Natural killer cell (primary cell): ENCODE measurements around the gene EYS. TPM values are rescaled to one million over a fixed set of nuclear protein-coding genes. Genes with fewer than 3 reads are reported as not detected.

Source experiments
- ATAC-seq, 3 donors: fragments of 150-1000 bp in 2 of 3; fragments of 200-7000 bp in 1 of 3; cut with Tn5 transposase; 1 replicate in 1 of 3; 2 replicates in 2 of 3; pipeline ENCODE4 v1.10.0; 2021; ENCODE audit warnings: mild to moderate bottlenecking in 2 of 3, moderate library complexity in 2 of 3
- DNase-seq, 2 donors: peaks; one replicate each; pipeline versions ENCODE4 v3.0.0 to v3.0.0-alpha.2; 2013 to 2021; ENCODE audit warnings: mixed read lengths in 1 of 2
- H3K27ac ChIP-seq: one replicate; pipeline ENCODE4 v1.5.1; 2013; ENCODE audit warnings: mild to moderate bottlenecking, low read length
- H3K27me3 ChIP-seq: one replicate; pipeline ENCODE4 v1.6.1; 2013; ENCODE audit warnings: low read length; ENCODE audit not compliant: control insufficient read depth, insufficient read depth
- H3K36me3 ChIP-seq: one replicate; pipeline ENCODE4 v1.6.1; 2013; ENCODE audit warnings: low read length; ENCODE audit not compliant: control insufficient read depth, insufficient read depth
- H3K4me1 ChIP-seq: one replicate; pipeline ENCODE4 v1.6.1; 2013; ENCODE audit warnings: low read length; ENCODE audit not compliant: control insufficient read depth, insufficient read depth
- H3K4me3 ChIP-seq: one replicate; pipeline ENCODE4 v1.5.1; 2013; ENCODE audit warnings: low read length
- H3K9me3 ChIP-seq: one replicate; pipeline ENCODE4 v1.6.1; 2013; ENCODE audit warnings: low read length; ENCODE audit not compliant: control insufficient read depth, insufficient read depth
- H3K27ac Mint-ChIP-seq, 2 donors: one replicate each; pipeline ENCODE4 v1.8.0; 2022; ENCODE audit warnings: mild to moderate bottlenecking in 2 of 2, mixed read lengths in 2 of 2, moderate library complexity in 1 of 2
- H3K27me3 Mint-ChIP-seq, 2 donors: one replicate each; pipeline ENCODE4 v1.8.0; 2022; ENCODE audit warnings: low read depth in 2 of 2, mixed read lengths in 2 of 2
- H3K36me3 Mint-ChIP-seq: one replicate; pipeline ENCODE4 v1.8.0; 2022; ENCODE audit warnings: mixed read lengths
- H3K4me1 Mint-ChIP-seq, 2 donors: one replicate each; pipeline ENCODE4 v1.8.0; 2022; ENCODE audit warnings: mixed read lengths in 2 of 2
- H3K4me3 Mint-ChIP-seq: one replicate; pipeline ENCODE4 v1.8.0; 2022; ENCODE audit warnings: mild to moderate bottlenecking, moderate library complexity, mixed read lengths
- H3K9me3 Mint-ChIP-seq, 2 donors: one replicate each; pipeline ENCODE4 v1.8.0; 2022; ENCODE audit warnings: mixed read lengths in 2 of 2
- CTCF ChIP-seq: fragments of 200-600 bp; IDR thresholded peaks from one replicate; pipeline ENCODE4 v1.8.0; 2022; ENCODE audit warnings: antibody characterized with exemption
- WGBS: methylation state at CpG from one replicate; pipeline ENCODE4 v1.1.7; 2013; ENCODE audit warnings: missing lambda C conversion rate; ENCODE audit not compliant: insufficient coverage; 5-methylcytosine and 5-hydroxymethylcytosine counted together
- intact Hi-C: fragments of 100-400 bp; cut with micrococcal nuclease; formaldehyde crosslinking; loops from one replicate; pipeline ENCODE4 v1.14.2; 2022
- total RNA-seq, 4 donors: library from RNA; stranded (reverse); fragments of 120-200 nt in 1 of 4; gene quantifications; one replicate each; pipeline versions ENCODE4 v1.2.3 to v1.2.4, GENCODE V29; 2013 to 2022

The EYS gene
- total RNA-seq, 3 donors from 2014 or later (not counting 1 experiment from before 2014, with no cell fraction given): 0.55 TPM; not detected in 2

GRCh38 chr6:64527899-64528298 lies 1179.1 kb downstream of the EYS start:
- no peaks in the 10 kb centered on the region for H3K4me1 Mint-ChIP-seq
- H3K4me1 ChIP-seq: no peaks in the 10 kb centered on the region
- H3K27ac Mint-ChIP-seq: no peak overlapping the region
- H3K4me3 Mint-ChIP-seq: no peak overlapping the region
- DNase-seq (no peak), ATAC-seq (no peak)
- no peaks in the 10 kb centered on the region for H3K27me3 Mint-ChIP-seq
- no peak for TF ChIP-seq CTCF
- H3K36me3 Mint-ChIP-seq: peaks cover 19% of the 10 kb centered on the region
- peaks cover 2% of the 10 kb centered on the region for H3K9me3 ChIP-seq
- H3K27ac ChIP-seq: no peak overlapping the region
- no peaks in the 10 kb centered on the region for H3K27me3 ChIP-seq
- H3K36me3 ChIP-seq: no peaks in the 10 kb centered on the region
- 90% methylated on average over 1 of the region's 2 CpGs for WGBS
- intact Hi-C loops: no loop called here
- peaks cover 9 to 16% of the 10 kb centered on the region in 2 donors for H3K9me3 Mint-ChIP-seq
- H3K4me3 ChIP-seq: no peak overlapping the region

DNA sequence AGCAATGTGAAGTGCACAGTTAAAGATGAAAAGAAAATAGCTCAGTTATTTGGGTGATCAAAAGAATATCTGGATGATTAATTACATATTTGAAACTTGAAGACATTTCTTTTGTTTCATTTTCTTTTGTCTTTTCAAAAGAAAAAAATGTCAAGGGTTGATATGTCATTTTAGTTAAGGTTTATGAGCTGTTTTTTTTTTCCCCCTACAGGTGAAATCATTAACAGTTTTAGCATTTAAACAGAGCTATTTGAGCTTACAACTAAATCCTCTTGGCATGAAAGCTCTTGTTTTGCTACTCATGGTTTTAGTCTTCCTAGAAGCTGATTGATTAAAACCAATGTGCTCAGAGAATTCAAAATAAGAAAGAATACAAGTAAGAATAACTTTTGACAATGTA lies 1184.2 kb downstream of the EYS start:
- Histone ChIP-seq H3K27me3 (no peaks in the 10 kb centered on the region), H3K27ac (no peak overlapping the region), H3K9me3 (no peaks in the 10 kb centered on the region), H3K36me3 (no peaks in the 10 kb centered on the region), H3K4me1 (no peaks in the 10 kb centered on the region), H3K4me3 (no peak overlapping the region)
- H3K4me1 Mint-ChIP-seq: no peaks in the 10 kb centered on the region
- DNase-seq (no peak), ATAC-seq (no peak)
- peaks cover 10 to 24% of the 10 kb centered on the region in 2 donors for H3K9me3 Mint-ChIP-seq
- H3K27me3 Mint-ChIP-seq: no peaks in the 10 kb centered on the region
- H3K27ac Mint-ChIP-seq: no peak overlapping the region
- TF ChIP-seq CTCF: no peak
- peaks cover 11% of the 10 kb centered on the region for H3K36me3 Mint-ChIP-seq
- intact Hi-C loops: no loop called here
- no peak overlapping the region for H3K4me3 Mint-ChIP-seq

GRCh38 chr6:64520050-64520449 lies 1187.0 kb downstream of the EYS start:
- Mint-ChIP-seq H3K36me3 (peaks cover 8% of the 10 kb centered on the region), H3K27ac (no peak overlapping the region), H3K9me3 (peaks cover 10 to 32% of the 10 kb centered on the region in 2 donors), H3K4me3 (no peak overlapping the region), H3K4me1 (no peaks in the 10 kb centered on the region), H3K27me3 (no peaks in the 10 kb centered on the region)
- no peak for ATAC-seq
- Histone ChIP-seq H3K4me3 (no peak overlapping the region), H3K27ac (no peak overlapping the region), H3K27me3 (no peaks in the 10 kb centered on the region), H3K4me1 (no peaks in the 10 kb centered on the region), H3K36me3 (no peaks in the 10 kb centered on the region), H3K9me3 (no peaks in the 10 kb centered on the region)
- no peak for TF ChIP-seq CTCF
- no peak for DNase-seq
- intact Hi-C loops: no loop called here

GRCh38 chr6:64516393-64516792 lies 1190.6 kb downstream of the EYS start:
- H3K9me3 Mint-ChIP-seq: peaks cover 15 to 36% of the 10 kb centered on the region in 2 donors
- no peaks in the 10 kb centered on the region for H3K4me1 Mint-ChIP-seq
- H3K36me3 Mint-ChIP-seq: no peaks in the 10 kb centered on the region
- no peaks in the 10 kb centered on the region for H3K4me1 ChIP-seq
- no peaks in the 10 kb centered on the region for H3K36me3 ChIP-seq
- H3K9me3 ChIP-seq: no peaks in the 10 kb centered on the region
- no peak overlapping the region for H3K27ac Mint-ChIP-seq
- DNase-seq (no peak), ATAC-seq (no peak)
- no peak overlapping the region for H3K4me3 Mint-ChIP-seq
- no peaks in the 10 kb centered on the region for H3K27me3 Mint-ChIP-seq
- no CpG with 5 or more reads among the region's 1 CpG for WGBS
- no peak overlapping the region for H3K27ac ChIP-seq
- no peak overlapping the region for H3K4me3 ChIP-seq
- no peaks in the 10 kb centered on the region for H3K27me3 ChIP-seq
- no peak for TF ChIP-seq CTCF
- intact Hi-C loops: no loop called here
